Measurements from ENCODE around the gene KCNG2. TPM values are rescaled to one million over a fixed set of nuclear protein-coding genes. Genes with fewer than 3 reads are reported as not detected.

KCNG2 gene
- total and polyA plus RNA-seq, 10 of the 15 experiments (the other 5 are each of a cell fraction or from before 2014, with no cell fraction given) = 0.20 to 0.23 TPM; not detected in 8

- in situ Hi-C loops (cut with MboI) = no loop called here
- H3K9ac ChIP-seq (ENCODE audit: control insufficient read depth, insufficient read depth, low read length) = no peak overlapping the region
- 66% methylated on average over 15 of the region's 15 CpGs for WGBS (ENCODE audit: insufficient coverage, insufficient replicate concordance, low lambda C conversion rate, missing lambda C conversion rate)
- H3K4me3 ChIP-seq = no peak overlapping the region
- H3K79me2 ChIP-seq (ENCODE audit: control insufficient read depth, insufficient read depth, low read length) = no peaks in the 10 kb centered on the region
- ChIA-PET SMC1A (ENCODE audit: uncharacterized antibody, unreplicated experiment) (no interaction called here), POLR2A (no interaction called here), CTCF (no interaction called here), RAD21 (ENCODE audit: unreplicated experiment) (no interaction called here)
- intact Hi-C loops (cut with micrococcal nuclease; ENCODE audit: unreplicated experiment) = no loop called here
- H3K4me2 ChIP-seq (ENCODE audit: control insufficient read depth, insufficient read depth) = no peak overlapping the region
- ATAC-seq = no peak
- no peak overlapping the region for H3K27ac ChIP-seq (ENCODE audit: control insufficient read depth, insufficient read depth)
- H2AFZ ChIP-seq (ENCODE audit: control insufficient read depth, low read depth, low read length) = no peak overlapping the region
- H3K36me3 ChIP-seq (ENCODE audit: control insufficient read depth in 2 of 2, insufficient read depth in 2 of 2, low read length in 1 of 2) = no peaks in the 10 kb centered on the region
- H3K4me1 ChIP-seq (ENCODE audit: control insufficient read depth, insufficient read depth, low read length) = no peaks in the 10 kb centered on the region
- H4K20me1 ChIP-seq (ENCODE audit: control insufficient read depth, insufficient read depth) = no peaks in the 10 kb centered on the region
- peaks cover 1% of the 10 kb centered on the region; the same call in 1 of the 3 replicates for H3K9me3 ChIP-seq (replicated peaks; ENCODE audit: control insufficient read depth, insufficient read depth, low read length)
- FAIRE-seq = no peak
- no peaks in the 10 kb centered on the region for H3K27me3 ChIP-seq (replicated peaks in 1 of 2; ENCODE audit: control insufficient read depth in 2 of 2, insufficient read depth in 2 of 2, low read length in 1 of 2)
- no peak for TF ChIP-seq MEF2A (IDR thresholded peaks at IDR 0.05; ENCODE audit: insufficient read depth, low read depth, low read length)
- no peak for DNase-seq (ENCODE audit: low read depth, low spot score)
- no TSS peak for BruUV-seq (replicated peaks)
These were observed 50.0 kb downstream of the KCNG2 start for GRCh38 chr18:79847606-79848293.

DNA sequence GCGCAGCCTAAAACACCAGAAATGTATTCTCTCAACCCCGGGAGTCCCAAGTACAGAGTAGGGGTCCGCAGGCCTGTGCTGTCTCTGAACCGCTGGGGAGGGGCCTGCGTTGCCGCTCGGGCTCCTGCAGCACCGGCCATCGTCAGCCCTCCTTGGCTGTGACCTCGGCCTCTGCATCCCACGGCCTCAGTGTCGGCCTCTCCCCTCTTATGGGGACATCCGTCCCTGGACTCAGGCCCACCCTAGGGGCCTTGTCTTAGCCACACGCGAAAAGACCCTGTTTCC is 50.5 kb downstream of the KCNG2 start:
- ChIA-PET SMC1A (ENCODE audit: uncharacterized antibody, unreplicated experiment) (no interaction called here), CTCF (no interaction called here)
- peaks cover 1% of the 10 kb centered on the region; the same call in 1 of the 3 replicates for H3K9me3 ChIP-seq (replicated peaks; ENCODE audit: control insufficient read depth, insufficient read depth, low read length)

More for the DNA sequence above, 50.5 kb downstream of the KCNG2 start:
- H3K9ac ChIP-seq (ENCODE audit: control insufficient read depth, insufficient read depth, low read length) = no peak overlapping the region
- H3K27ac ChIP-seq (ENCODE audit: control insufficient read depth, insufficient read depth) = no peak overlapping the region
- no peaks in the 10 kb centered on the region for H3K27me3 ChIP-seq (replicated peaks in 1 of 2; ENCODE audit: control insufficient read depth in 2 of 2, insufficient read depth in 2 of 2, low read length in 1 of 2)
- H3K4me2 ChIP-seq (ENCODE audit: control insufficient read depth, insufficient read depth) = no peak overlapping the region
- intact Hi-C loops (cut with micrococcal nuclease; ENCODE audit: unreplicated experiment) = no loop called here
- WGBS (ENCODE audit: insufficient coverage, insufficient replicate concordance, low lambda C conversion rate, missing lambda C conversion rate) = 76% methylated on average over 15 of the region's 15 CpGs
- H3K4me1 ChIP-seq (ENCODE audit: control insufficient read depth, insufficient read depth, low read length) = no peaks in the 10 kb centered on the region
- in situ Hi-C loops (cut with MboI) = no loop called here
- FAIRE-seq = no peak
- no peak overlapping the region for H3K4me3 ChIP-seq
- TF ChIP-seq FOS (IDR thresholded peaks at IDR 0.05; ENCODE audit: borderline replicate concordance, extremely low read depth, insufficient read length) (no peak), GATAD2B (conservative IDR thresholded peaks at IDR 0.05; ENCODE audit: low read depth) (no peak), SMAD1 (IDR thresholded peaks at IDR 0.05; ENCODE audit: low read depth, partially characterized antibody) (no peak), IRF4 (IDR thresholded peaks at IDR 0.05; ENCODE audit: low read depth, low read length) (no peak)
- H3K79me2 ChIP-seq (ENCODE audit: control insufficient read depth, insufficient read depth, low read length) = no peaks in the 10 kb centered on the region
- no peak for DNase-seq (ENCODE audit: low read depth, low spot score)
- ChIA-PET POLR2A (no interaction called here), RAD21 (ENCODE audit: unreplicated experiment) (no interaction called here)
- BruUV-seq (replicated peaks) = no TSS peak
- H3K36me3 ChIP-seq (ENCODE audit: control insufficient read depth in 2 of 2, insufficient read depth in 2 of 2, low read length in 1 of 2) = no peaks in the 10 kb centered on the region
- no peak overlapping the region for H2AFZ ChIP-seq (ENCODE audit: control insufficient read depth, low read depth, low read length)
- no peaks in the 10 kb centered on the region for H4K20me1 ChIP-seq (ENCODE audit: control insufficient read depth, insufficient read depth)
- no peak for ATAC-seq

Data from GM12878 (cell line).